C4-2B (cell line): ENCODE measurements around the gene TBC1D22A.

Experiments used
- H3K27ac ChIP-seq: fragments of 450-650 bp; 2 replicates; pipeline ENCODE4 v1.5.1; 2017
- CTCF ChIP-seq: fragments of 450-650 bp; conservative IDR thresholded peaks from 2 replicates; pipeline ENCODE4 v1.5.1; 2017; ENCODE audit warnings: mild to moderate bottlenecking
- ZFX ChIP-seq: fragments of 450-650 bp; IDR thresholded peaks from 2 replicates; pipeline ENCODE4 v1.6.1; 2017

The TBC1D22A gene

GRCh38 chr22:47201186-47201995 is 438.9 kb downstream of the TBC1D22A start:
- TF ChIP-seq CTCF (no peak), ZFX (no peak)
- H3K27ac ChIP-seq, result no peak overlapping the region

DNA sequence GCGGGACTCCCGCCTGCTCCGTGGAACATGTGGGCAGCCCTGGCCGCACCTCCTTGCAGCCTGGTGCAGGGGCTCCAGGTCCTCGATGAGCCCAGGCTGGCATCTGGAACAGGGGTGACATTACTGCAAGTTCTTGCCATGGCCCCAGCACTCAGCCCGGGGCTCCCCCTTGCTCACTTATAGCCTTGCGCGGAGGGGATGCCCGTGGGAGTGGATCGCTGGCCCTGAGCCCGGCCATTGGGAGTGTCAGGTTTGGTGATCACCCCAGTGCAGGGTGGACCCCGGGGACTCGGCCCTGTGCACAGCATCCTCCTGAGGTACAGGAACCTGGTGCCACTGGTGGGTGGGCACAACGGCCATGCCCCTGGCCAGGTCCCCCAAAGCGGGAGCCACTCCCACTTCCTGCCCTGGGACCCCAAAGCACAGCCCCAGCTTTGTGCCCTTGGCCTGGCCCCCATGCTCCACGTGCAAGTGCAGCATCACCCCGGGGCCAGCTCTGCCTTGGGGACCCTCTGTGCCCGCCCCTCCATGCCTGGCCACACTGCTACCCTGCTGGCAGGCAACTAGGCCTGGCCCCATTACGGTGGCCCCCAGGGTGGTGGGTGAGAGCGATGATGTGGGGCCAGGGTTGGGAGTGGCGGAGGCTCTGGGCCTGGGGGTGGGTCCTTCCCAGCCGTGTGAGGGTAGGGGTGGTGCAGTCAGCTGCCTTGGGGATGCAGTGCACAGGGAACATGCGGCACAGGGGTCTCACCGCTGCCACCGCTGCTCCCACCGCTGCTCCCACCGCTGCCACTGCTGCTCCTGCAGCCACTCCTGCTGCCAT is 439.8 kb downstream of the TBC1D22A start:
- no peak overlapping the region for H3K27ac ChIP-seq
- TF ChIP-seq ZFX (no peak), CTCF (no peak)

DNA sequence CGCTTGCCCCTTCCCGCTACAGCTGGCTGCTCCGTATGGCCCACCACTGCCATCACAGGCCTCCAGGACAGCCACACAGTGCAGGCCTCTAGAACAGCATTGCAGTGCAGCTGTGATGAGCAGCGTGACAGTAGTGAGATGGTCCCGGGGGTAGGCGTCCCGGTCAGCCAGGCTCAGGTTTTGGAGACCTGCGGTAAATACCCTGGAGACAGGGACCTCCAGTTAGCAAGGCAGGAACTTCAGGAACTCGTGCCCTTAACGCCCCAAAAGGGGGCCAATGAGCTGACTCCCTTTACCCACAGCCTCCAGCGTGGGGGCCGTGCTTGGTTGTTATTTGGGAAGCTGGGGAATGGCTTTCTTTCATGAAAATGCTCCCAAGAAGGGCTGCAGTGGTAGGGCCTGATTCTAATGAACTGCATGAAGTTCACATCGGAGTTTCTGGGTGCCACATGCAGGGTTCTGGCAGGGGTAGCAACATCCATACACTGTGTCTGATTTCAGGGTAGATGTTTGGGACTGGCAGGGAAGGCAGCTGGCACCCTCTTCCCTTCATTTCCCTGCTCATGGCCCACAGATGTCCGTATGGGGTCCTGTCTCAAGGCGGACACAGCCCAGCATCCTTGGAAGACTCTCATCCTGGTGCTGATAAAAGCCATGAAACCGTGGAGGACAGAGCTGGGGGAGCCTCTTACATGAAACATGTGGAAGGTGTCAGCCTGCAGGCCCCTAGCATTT is 440.5 kb downstream of the TBC1D22A start:
- no peak overlapping the region for H3K27ac ChIP-seq
- no peak for TF ChIP-seq ZFX
- TF ChIP-seq CTCF, result no peak

DNA sequence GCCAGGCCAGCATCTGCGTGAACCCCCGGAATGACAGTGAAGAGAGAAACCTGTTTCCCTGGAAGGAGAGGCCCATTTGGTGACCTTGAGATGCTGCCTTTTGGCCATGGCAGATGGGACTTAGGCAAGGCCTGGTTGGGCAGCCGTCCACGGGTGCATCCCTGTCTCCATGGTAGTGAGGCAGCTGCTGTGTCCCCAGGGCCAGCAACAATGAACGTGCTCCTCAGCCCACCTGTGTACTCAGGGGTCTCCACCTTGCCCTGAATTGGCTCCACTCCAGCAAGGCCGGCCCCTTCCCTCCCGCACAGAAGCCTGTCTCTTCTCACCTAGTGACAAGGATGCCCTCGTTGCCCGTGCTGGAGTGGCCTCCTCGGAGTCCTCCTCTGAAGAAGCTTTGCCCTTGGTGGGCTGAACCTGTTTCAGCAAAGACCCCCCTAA is 441.1 kb downstream of the TBC1D22A start:
- TF ChIP-seq CTCF (no peak), ZFX (no peak)
- no peak overlapping the region for H3K27ac ChIP-seq

DNA sequence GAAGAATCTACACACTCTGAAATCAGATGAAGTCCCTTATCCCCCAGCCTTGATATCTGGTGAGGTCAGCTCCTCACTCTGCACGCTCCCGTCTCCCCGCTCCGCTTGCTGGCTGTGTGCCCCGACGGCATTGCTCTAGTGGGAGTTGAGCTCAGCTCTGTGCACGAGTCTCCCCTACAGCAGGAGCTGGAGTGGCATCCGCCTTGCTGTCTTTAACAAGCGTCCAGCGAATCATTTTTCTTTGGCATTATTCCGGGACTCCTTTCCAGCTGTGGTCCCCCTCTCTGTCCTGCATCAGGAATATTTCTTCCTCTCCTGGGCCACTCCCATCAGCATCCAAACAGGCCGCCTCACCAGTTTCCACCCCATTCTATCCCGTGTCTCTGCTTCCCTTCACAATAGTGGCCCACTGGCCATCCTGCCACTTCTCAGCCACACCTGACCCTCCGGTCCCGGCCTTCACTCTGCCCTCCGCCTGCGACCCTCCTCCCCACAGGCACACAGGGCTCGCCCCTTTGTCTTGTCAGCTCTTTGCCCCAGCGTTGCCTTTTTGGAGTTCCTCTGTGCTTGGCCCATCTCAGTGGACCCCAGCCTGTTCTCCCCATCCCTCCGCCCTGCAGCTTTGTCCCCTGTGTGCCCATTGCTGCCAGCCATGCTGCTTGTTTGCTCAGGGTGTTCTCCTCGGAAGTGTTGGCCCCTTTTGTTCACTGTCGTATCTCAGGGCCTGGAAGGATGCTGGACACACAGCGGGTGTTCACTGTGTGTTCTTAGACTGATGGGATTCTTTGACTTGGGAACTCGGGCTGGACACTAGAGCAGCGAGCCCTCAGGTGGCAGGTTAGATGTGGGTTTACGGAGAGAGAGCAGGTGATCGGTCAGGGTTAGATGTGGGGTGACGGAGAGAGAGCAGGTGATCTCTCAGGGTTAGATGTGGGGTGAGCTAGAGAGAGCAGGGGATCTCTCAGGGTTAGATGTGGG is 441.8 kb downstream of the TBC1D22A start:
- TF ChIP-seq ZFX (no peak), CTCF (no peak)
- H3K27ac ChIP-seq, result no peak overlapping the region

GRCh38 chr22:47205081-47205491 is 442.6 kb downstream of the TBC1D22A start:
- TF ChIP-seq ZFX (no peak), CTCF (no peak)
- H3K27ac ChIP-seq, result no peak overlapping the region
